GM19455 (cell line): ENCODE measurements around the gene LRRC14B.
"Not testable (repeated sequence)": the region's sequence is repeated elsewhere in the genome, so short reads cannot be mapped to it uniquely, and the experiment has no call there.

Experiments
- ATAC-seq: cut with Tn5 transposase; IDR thresholded peaks from one replicate; pipeline ENCODE4 v1.9.1; 2021; ENCODE audit not compliant: unreplicated experiment

LRRC14B gene

DNA sequence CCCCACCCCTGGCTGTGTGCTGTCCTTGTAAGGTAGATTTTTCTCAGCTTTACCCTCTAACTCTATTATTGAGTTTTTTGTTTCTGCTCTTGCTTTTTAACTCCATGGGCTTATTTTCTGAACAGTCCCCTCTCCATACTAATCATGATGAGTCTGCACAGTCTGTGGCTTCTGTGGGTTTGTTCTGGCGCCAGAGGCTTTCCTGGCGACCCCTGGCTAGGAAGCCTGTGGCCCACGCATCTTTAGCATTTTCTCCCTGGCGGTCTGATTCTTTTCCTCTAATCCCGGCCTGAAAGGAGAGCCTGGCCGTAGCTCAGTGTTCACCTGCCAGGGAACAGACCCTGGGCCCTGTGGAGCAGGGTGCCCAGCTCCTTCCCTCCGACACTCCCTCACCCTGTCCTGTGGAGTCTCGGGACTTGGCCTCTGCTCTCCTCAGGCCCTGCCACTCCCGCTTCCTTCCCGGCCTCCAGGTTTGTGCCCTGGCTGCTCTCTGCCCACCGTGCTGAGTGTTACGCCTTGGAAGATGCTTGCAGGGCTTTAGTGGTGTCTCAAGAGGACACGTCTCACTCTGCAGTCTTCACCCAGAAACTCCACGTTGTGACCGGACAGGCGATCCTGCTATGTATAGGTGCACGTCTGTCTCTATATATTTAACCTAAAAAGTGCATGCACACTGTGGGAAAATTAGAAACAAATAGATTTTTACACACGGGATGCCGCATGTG is 31.7 kb upstream of the LRRC14B start:
- no peak for ATAC-seq

DNA sequence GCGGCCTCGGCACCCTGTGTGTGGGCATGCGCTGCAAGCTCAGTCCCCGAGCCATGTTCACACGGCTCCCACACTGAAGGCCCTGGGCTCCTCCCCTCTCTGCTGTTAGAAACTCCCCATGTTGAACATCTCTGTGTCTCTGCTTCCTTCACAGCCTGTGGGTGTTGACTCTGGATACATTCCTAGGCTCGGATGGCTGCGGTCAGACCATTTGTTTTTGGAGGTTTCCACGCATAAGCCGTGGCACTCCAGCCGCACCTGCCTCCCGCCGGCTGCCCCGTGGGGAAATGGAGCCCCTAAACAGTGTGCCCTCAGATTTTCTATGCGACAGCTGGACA is 31.2 kb upstream of the LRRC14B start:
- ATAC-seq, result no peak

DNA sequence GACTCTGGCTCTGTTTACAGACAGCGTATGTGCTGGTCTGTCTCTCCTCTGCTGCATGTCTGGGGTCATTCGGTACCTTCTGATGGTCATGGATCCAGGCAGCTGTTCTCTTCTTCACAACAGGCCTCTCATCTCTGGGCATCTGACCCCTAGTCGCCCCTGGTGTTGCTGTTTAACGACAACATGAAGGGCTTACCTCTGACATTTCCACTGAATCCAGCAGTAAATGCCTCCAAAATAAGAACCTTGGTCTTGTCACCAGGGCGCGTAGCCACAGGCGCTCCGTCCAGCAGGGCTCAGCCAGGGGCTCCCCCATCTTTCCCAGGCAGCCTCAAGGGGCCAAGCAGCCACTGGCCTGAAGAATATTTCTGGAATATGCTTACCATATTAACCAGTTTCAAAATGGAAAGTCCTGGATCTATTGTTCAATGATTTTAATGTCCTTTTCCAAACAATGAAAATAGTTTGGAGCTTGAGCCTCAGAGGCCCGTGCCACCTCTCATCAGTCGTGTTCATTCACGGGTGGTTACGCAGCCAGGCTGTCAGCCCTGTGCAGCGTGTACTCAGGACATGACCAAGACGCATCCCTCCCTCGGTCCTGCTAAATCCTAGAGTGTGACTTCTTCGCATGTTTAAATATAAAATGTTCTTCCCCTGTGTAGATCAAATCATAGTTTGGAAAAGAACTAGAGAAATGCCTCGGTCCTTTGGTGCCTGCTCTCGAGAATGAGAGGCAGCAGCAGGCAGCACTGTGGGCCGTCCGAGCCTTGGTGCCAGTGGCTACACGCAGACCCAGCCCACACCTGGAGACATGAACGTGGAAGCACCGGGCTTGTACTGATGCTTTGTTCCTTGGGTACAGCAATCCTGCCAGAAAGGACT is 30.1 kb upstream of the LRRC14B start:
- ATAC-seq, result no peak

DNA sequence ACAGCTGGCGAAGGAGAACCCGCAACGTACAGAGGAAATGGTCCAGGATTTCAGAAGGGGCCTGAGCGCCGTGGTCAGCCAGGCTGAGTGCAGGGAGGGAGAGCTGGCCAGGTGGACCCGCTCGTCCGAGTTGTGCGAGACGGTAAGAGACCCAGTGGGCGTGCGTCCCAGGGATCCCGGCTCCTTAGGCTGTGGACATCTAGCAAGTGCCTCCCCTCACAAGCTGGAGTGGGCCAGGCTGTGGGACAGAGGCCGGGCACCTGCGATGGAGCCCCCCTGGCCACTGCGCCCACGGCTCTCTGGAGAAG is 29.5 kb upstream of the LRRC14B start:
- ATAC-seq, result no peak

DNA sequence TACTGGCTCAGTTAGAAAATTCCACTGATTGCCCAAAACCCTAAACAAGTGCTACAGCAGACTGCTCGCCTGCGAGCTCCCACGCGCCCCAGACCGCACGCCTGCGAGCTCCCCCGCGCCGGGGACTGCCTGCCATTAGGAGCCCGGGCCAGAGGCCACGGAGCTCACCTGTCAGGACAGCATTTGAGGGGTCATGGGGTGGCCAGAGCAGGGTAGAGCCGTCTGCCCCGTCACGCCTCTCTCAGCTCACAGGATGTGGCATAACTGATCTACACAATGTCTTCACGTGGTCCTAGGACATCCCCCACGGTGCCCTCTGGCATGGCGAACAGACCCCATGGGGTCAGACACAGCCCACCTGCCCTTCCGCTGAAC is 29.1 kb upstream of the LRRC14B start:
- ATAC-seq, result no peak

DNA sequence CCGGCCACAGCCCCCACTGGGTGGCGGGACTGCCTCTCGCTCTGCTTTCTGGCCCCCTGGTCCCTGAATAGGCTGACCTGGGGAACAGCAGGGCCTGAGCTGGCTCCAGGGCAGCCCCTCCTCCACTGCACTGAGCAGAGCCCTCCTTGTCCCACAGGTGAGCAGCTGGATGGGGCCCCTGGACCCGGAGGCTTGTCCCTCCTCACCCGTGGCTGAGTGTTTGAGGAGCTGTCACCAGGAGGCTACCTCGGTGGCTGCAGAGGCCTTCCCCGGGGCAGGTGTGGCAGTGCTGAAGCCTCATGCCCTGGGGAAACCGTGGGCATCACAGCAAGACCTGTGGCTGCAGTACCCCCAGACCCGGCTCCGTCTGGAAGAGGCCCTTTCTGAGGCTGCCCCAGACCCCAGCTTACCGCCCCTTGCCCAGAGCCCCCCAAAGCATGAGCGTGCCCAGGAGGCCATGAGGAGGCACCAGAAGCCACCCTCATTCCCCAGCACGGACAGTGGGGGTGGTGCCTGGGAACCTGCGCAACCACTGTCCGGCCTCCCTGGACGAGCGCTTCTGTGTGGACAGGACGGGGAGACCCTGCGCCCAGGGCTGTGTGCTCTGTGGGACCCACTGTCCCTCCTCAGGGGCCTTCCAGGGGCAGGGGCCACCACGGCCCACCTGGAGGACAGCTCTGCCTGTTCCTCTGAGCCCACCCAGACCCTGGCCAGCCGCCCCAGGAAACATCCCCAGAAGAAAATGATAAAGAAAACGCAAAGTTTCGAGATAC is 28.5 kb upstream of the LRRC14B start:
- ATAC-seq, result no peak

DNA sequence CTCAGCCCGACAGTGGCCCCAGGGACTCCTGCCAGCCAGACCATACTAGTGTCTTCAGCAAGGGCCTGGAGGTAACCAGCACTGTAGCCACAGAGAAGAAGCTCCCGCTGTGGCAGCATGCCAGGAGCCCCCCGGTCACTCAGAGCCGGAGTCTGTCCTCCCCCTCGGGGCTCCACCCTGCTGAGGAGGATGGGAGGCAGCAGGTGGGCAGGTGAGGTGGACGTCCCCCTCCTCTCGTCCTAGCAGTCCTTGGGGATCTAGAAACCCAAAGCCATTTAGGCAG is 28.0 kb upstream of the LRRC14B start:
- ATAC-seq, result no peak

DNA sequence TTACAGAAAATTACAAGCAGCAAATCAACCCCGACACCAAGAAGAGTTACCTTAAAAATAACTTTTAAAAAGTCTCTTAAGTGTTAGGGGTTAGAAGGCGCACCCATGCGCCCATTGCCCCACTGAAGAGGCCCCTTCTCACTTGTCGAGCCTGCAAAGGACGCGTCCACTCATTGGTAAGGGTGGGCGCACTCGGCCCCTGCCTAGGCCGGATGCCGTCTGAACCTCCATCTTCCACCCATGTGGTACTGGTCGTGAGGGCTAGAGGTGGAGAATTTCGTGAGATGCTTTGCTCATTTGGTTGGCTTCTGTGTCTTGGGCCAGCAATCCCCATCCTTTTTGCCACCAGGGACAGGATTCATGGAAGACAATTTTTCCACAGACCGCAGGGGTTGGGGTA is 27.5 kb upstream of the LRRC14B start:
- no peak for ATAC-seq

DNA sequence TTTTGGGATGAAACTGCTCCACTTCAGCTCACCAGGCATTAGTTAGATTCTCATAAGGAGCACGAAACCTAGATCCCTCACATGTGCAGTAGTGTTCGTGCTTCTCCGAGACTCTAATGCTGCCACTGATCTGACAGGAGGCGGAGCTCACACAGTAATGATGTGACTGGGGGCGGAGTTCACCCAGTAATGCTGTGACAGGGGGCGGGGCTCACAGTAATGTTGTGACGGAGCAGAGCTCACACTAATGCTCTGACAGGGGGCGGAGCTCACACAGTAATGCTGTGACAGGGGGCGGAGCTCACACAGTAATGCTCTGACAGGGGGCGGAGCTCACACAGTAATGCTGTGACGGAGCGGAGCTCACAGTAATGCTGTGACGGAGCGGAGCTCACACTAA is 27.1 kb upstream of the LRRC14B start:
- no peak for ATAC-seq

DNA sequence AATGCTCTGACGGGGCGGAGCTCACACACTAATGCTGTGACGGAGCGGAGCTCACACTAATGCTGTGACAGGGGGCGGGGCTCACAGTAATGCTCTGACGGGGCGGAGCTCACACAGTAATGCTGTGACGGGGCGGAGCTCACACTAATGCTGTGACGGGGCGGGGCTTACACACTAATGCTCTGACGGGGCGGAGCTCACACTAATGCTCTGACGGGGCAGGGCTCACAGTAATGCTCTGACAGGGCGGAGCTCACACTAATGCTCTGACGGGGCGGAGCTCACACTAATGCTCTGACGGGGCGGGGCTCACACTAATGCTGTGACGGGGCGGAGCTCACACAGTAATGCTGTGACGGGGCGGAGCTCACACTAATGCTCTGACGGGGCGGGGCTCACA is 26.5 kb upstream of the LRRC14B start:
- not testable (repeated sequence) for ATAC-seq

DNA sequence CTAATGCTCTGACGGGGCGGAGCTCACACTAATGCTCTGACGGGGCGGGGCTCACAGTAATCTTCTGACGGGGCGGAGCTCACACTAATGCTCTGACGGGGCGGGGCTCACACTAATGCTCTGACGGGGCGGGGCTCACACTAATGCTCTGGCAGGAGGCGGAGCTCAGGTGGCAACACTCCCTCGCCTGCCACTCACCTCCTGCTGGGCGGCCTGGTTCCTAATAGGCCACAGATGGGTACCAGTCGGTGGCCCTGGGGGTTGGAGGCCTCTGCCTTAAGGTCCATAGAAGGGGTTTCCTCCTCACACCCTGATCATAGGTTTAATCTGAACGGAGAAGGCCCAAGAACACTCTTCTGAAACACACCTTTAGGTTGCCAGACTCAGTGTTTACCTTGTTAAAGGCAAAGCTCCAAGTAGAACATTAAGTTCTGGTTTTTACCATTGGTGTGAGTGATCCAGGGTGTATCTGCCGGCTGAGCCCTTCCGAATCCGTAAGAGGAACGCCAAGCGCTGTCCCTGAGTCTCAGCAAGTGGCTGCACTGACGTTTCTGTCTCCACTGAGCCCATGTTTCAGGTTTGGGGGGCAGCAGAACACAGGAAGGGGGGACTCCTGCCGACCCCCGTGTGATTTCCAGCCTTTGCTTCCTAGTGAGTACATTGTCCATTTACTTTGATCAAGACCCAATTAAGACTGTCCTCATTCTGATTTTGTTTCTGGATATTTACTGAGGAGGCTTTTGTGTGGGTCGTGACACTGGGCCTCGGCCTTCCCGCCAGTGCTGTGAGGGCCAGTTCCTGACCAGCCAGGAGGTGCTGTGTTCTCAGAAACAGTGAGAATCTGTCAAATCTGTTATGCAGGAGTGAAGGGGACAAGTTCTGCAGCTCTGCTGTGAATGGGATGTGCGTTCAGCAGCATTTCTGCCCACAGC is 24.6 kb upstream of the LRRC14B start:
- ATAC-seq, result no peak

DNA sequence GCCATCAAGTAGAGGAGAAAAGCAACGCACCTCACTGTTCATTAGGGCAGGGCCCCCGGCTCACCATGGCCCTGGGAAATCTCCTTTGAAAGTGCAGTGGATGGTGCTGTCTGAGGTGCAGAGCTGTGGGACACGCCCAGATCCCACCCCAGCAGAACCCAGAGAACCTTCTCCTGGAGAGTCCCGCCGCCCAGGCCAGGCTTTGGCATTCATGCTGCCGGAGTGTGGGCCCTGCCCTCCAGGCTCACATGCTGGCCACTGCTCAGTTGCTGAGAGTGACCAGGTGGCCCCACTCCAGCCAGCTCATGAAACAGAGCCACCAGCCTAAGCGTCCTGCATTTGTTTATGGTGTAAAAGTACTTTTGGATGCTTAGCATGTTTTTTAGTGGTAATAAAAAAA is 23.8 kb upstream of the LRRC14B start:
- no peak for ATAC-seq

DNA sequence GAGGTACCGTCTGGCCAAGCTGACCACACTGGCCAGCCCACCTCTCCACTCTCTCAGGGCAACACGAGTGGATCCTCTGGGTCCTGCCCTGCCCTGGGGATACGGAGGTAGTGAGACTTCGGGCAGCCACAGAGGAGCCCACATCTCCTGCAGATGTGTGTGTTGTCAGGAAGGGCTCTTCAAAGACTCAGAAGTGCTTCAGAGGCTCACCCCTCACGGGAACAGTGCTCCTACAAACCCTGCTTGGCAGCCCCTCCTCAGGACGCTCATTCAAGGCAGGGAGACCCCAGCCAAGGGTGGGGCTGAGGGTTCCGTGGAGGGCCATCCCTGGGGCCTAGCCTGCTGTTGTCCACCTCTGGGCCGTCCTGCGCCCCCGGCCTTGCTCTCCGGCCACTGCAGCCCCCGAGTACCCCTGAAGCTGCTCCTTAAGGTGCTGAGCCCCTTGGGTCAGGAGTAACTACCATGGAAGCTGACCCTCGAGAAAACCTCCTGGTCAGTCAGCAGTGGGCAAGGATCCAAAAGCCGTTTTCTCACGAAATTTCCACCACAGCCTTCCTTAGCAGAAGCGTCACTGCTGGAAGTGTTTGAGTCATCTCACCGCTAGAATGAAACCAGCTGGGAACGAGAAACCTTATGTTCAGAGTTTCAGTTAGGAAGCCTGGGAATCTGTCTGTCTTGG is 23.2 kb upstream of the LRRC14B start:
- no peak for ATAC-seq

DNA sequence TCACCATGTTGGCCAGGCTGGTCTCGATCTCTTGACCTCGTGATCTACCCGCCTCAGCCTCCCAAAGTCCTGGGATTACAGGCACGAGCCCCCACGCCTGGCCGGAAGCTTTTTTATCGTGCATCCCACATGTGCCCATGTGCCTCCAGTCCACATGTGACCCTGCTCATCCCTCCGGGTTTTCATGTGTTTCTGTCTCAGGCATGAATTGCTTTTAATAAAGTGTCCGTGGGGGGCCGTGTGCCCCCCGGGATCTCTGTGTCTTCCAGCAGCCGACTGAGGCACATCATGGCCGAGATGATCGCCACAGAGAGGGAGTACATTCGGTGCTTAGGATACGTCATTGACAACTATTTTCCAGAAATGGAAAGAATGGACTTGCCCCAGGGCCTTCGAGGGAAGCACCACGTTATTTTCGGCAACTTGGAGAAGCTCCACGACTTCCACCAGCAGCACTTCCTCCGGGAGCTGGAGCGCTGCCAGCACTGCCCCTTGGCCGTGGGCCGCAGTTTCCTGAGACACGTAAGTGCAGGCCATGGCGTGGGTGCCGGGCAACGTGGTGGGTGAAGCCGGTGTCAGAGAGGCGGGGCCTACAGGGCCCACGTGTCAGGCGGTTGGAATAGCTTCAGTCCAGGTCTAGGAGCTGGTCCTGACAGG is 22.1 kb upstream of the LRRC14B start:
- no peak for ATAC-seq

DNA sequence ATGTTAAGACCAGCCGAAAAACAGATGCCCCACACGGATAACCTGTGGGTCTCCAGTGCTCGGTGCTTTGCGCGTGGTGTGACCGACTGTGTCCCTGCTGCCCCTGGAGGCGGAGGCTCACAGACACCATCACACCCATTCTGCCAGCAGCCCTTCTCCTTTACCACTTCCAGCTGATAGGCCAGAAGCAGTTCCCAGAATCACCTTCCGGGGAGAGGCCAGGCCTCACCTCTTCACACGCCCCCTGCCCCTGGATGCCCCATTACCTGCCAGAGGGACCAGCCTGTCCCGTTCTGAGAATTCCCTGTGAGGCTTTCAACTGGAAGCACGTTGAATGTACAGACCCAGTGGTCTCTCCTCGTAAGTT is 21.6 kb upstream of the LRRC14B start:
- no peak for ATAC-seq

DNA sequence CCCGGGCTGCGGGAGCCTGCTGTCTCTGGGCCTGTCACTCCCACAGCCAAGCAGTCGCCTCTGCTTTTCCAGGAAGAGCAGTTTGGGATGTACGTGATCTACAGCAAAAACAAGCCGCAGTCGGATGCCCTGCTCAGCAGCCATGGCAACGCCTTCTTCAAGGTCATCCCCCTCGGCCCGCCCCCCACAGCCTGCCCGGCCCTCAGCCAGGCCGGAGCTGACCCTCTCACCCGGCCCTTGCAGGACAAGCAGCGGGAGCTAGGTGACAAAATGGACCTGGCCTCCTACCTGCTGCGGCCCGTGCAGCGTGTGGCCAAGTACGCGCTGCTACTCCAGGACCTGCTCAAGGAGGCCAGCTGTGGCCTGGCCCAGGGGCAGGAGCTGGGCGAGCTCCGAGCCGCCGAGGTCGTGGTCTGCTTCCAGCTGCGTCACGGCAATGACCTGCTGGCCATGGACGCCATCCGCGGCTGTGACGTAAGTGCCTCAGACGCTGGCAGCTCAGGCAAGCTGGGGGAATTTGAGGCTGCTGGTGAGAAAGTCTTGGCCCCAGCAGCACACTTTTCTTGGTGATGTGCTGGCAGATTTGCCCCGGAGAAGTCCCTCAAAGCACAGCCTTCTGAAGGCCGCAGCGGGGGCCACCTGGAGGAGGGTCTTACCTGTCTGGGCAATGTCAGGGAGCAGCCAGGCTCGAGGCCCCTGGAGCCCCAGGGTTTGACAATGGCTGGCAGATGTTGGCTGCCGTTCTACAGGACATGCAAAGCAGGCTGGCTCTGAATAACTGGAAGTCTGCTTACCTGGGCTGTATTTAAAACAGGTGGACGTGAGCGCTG is 20.1 kb upstream of the LRRC14B start:
- ATAC-seq, result no peak

DNA sequence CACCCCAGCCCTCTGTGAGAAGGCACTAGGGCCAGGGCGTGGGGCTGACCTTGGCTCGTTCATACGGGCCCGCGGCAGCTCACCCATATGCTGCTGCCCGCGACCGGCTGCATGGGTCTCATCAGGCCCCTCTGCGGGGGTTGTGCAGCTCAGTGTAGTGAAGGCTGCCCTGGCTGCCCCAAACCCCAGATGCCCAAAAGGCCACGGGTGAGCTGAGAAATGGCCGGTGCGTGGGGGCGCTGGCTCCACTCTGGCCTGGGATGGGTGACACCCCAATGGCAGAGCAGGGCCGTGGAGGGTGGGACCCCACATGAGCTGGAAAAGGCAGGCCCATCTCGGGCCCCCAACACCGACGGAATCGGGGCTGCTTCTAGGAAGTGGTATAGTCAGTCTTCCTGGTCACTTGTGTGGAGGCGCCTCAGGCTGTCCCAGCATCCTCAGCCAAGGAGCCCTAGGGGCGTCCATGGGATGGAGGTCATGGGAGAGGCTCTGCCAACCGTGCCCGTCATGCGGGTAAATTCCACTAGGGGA is 19.4 kb upstream of the LRRC14B start:
- ATAC-seq, result no peak

DNA sequence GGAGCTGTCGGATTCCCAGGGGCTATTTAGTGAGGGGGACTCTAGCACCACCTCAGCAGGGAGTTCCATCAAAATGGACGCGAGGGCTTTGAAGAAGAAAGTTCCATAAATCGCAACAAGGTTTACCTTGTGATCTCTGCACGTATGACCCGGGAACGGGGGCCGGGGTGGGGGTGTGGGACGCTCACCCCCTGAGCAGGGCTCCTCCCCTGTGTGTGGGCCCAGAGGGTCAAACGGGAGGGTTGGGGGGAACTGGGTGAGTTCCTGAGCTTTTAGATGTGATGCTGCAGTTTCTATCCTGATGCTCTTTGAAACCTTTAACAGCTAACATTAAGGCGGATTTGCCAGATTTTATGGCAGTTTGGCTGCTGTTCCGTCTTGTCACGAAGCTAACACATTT is 18.9 kb upstream of the LRRC14B start:
- ATAC-seq, result no peak

DNA sequence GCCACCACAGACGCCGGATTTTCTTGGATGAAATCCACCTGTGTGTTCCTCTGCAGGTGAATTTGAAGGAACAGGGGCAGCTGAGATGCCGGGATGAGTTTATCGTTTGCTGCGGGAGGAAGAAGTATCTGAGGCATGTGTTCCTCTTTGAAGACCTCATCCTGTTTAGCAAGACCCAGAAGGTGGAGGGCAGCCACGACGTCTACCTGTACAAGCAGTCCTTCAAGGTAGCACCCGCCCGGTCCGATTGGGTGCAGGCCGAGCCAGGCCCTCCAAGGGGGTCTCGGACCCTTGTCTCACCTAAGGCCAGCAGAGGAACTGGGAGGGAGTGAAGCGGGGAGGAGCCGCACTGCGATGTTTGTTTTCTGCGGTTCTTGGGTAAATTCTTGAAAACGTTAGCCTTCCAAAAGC is 18.4 kb upstream of the LRRC14B start:
- ATAC-seq, result no peak
